Central memory CD8-positive, alpha-beta T cell (primary cell): ENCODE results near the gene EDARADD.

Experiments used
- ATAC-seq: fragments of 150-1000 bp; cut with Tn5 transposase; replicated peaks from 2 replicates; pipeline ENCODE4 v1.10.0; 2022; ENCODE audit warnings: mild to moderate bottlenecking, moderate FRiP score, moderate number of reproducible peaks; ENCODE audit not compliant: poor library complexity, severe bottlenecking; ENCODE audit errors: extremely low read depth
- DNase-seq, 2 donors: peaks; one replicate each; pipeline ENCODE4 v3.0.0; 2021; ENCODE audit warnings: low spot score in 2 of 2
- H3K27ac Mint-ChIP-seq: one replicate; pipeline ENCODE4 v1.8.0; 2022; ENCODE audit warnings: low read depth, mild to moderate bottlenecking, moderate library complexity, mixed read lengths
- H3K27me3 Mint-ChIP-seq: one replicate; pipeline ENCODE4 v1.8.0; 2022; ENCODE audit warnings: mixed read lengths
- H3K36me3 Mint-ChIP-seq: one replicate; pipeline ENCODE4 v1.8.0; 2022; ENCODE audit warnings: mild to moderate bottlenecking, moderate library complexity, mixed read lengths; ENCODE audit not compliant: insufficient read depth
- H3K4me1 Mint-ChIP-seq: one replicate; pipeline ENCODE4 v1.8.0; 2022; ENCODE audit warnings: mixed read lengths
- H3K4me3 Mint-ChIP-seq: one replicate; pipeline ENCODE4 v1.8.0; 2022; ENCODE audit warnings: mild to moderate bottlenecking, moderate library complexity, mixed read lengths
- H3K9me3 Mint-ChIP-seq: one replicate; pipeline ENCODE4 v1.8.0; 2022; ENCODE audit warnings: mixed read lengths

The EDARADD gene

DNA sequence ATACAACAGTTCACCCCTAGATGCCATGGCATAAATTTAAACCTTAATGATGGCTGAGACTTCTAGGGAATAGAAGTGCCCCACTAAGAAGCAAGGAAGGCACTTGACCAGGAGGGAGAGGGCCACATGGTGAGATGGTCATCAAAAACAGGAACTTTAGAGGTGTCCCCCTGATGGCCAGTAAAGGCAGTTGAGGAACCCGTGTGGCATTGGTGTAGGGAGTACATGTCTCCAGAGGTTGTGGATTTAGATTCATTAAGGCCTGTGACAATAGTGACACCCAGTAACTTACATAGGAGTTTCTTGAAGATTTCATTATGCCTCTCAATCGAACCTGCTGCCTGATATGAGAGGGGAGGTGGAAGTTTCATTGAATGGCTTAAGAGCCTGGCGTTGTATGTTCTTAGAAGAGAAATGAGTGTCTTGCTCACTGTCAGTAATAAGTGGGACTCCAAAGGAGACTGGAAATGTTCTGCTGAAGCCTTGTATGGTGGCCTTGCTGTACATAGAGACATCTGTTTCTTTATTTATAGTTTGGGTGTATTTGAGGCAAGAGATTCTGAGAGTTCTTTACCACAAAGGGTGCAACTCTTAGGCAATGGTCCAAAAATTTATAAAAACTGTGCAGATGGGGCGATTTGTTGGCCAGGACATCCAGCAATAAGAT, 27.9 kb downstream of the EDARADD start:
- no peak overlapping the region for H3K27ac Mint-ChIP-seq
- no peaks in the 10 kb centered on the region for H3K27me3 Mint-ChIP-seq
- H3K4me3 Mint-ChIP-seq: no peak overlapping the region
- H3K4me1 Mint-ChIP-seq: peaks cover 16% of the 10 kb centered on the region
- no peaks in the 10 kb centered on the region for H3K9me3 Mint-ChIP-seq
- H3K36me3 Mint-ChIP-seq: peaks cover 2% of the 10 kb centered on the region
- ATAC-seq: no peak
- no peak for DNase-seq

DNA sequence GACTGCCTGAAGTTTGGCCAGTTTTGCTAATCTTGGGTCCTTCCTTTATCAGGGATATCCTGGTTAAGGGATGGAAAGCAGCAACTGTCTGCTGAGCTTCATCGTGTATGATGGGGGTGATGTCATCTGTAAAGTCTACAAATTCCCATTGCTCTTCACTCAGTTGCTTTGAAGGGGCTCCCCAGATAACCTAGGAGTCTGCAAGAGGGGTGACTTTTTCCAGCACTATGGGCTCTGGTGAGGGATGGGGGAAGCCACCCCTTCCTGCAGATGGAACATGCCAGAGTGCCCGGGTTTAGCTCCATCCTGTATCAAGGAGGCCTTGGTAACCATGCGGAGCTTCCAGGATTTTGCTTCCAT, 28.4 kb downstream of the EDARADD start:
- DNase-seq (no peak), ATAC-seq (no peak)
- H3K36me3 Mint-ChIP-seq: peaks cover 2% of the 10 kb centered on the region
- no peaks in the 10 kb centered on the region for H3K27me3 Mint-ChIP-seq
- H3K9me3 Mint-ChIP-seq: no peaks in the 10 kb centered on the region
- H3K27ac Mint-ChIP-seq: no peak overlapping the region
- peaks cover 16% of the 10 kb centered on the region for H3K4me1 Mint-ChIP-seq
- H3K4me3 Mint-ChIP-seq: no peak overlapping the region

DNA sequence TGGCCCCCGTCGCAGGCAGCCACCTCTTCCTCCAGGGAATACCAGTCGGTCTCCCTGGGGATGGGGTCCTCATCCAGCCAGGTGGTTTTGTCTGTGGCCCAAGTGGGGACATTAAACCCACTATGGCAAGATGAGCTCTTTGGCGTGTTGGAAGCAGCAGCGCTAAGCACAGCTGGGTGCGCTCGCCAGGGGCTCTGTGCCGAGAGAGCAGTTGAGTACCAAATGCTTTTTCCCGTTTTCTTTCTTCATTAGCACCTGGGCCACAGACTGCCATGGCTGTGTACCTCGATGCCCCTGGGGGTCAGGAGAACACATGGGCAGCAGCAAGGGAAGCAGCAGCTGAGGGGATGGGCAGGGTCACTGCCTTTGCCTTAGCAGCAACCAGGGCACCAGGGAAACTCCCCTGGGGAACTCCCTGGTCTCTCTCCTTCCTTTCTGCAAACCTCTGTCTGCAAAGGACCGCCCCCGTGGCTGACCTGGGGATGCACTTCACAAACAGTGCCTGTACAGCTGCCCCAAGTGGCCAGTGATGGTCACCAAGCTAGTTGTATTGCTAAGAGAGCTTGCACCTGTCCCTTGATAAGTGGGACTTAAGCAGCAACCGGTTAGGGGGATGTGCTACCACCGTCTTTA, 31.1 kb downstream of the EDARADD start:
- ATAC-seq: no peak
- Mint-ChIP-seq H3K36me3 (peaks cover 6% of the 10 kb centered on the region), H3K27ac (no peak overlapping the region), H3K27me3 (no peaks in the 10 kb centered on the region), H3K9me3 (no peaks in the 10 kb centered on the region), H3K4me1 (peaks cover 16% of the 10 kb centered on the region), H3K4me3 (no peak overlapping the region)
- DNase-seq: no peak

DNA sequence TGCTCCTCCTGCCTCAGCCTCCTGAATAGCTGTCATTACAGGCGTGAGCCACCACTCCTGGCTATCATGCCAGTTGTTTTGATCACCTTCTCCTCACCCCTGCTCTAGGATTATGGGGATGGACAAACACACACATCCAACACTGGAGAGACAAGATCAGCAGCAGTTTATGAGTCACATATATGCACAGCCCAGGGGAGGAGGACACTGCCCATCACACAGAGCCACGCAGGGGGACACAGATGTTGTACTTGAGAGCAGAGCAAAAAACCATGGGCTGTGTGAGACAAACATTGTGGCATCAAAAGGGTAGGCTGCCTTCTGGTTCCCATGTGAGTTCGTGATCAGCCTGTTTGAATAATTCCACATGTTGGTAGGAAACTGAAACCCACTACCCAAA, 32.1 kb downstream of the EDARADD start:
- Mint-ChIP-seq H3K4me1 (peaks cover 6% of the 10 kb centered on the region), H3K36me3 (peaks cover 8% of the 10 kb centered on the region), H3K9me3 (no peaks in the 10 kb centered on the region), H3K4me3 (no peak overlapping the region), H3K27ac (no peak overlapping the region), H3K27me3 (no peaks in the 10 kb centered on the region)
- no peak for DNase-seq
- ATAC-seq: no peak

DNA sequence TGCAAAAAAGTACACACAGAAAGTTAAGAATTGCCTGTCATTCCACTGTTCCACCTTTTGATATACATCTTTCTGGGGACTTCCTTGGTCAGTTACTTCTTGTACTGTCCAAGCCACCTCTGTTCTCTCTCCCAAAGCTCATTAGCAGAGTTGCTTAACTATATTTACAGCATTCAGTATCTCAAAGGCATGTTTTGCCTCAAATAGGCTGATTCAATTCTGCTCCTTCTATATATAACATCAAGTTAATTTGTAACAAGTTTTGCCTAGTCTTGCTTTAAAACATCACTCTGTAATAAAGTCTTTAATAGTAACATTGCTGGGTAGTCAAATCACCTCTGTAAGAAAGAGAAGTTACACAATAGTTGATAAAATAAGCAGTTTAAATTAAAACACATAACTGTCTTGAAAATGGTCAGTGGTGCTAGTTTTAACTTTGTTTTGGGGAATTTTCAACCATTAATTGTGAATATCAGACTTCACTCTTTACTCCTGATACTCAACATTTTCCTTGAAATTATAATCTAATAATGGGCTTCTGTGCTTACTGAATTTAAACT, 35.7 kb downstream of the EDARADD start:
- ATAC-seq (no peak), DNase-seq (no peak)
- Mint-ChIP-seq H3K27me3 (no peaks in the 10 kb centered on the region), H3K27ac (no peak overlapping the region), H3K4me3 (no peak overlapping the region), H3K36me3 (peaks cover 11% of the 10 kb centered on the region), H3K4me1 (no peaks in the 10 kb centered on the region), H3K9me3 (no peaks in the 10 kb centered on the region)

DNA sequence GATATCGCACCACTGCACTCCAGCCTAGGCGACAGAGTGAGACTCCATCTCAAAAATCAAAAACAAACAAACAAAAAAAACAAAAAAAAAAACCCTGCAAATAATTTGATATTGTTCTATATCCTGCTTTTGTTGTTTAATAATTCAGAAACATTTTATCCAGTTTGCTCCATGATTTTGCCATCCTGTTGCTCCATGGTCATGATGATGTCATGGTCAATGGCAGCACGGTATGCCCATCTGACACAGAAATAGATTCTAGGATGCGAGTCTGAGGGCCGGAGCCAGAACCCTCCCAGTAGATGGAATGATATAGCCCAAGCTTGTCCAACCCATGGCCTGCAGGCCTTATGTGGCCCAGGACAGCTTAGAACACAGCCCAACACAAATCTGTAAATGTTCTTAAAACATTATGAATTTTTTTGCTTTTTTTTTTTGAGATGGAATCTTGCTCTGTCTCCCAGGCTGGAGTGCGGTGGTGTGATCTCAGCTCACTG, 39.8 kb downstream of the EDARADD start:
- no peaks in the 10 kb centered on the region for H3K9me3 Mint-ChIP-seq
- DNase-seq (no peak), ATAC-seq (no peak)
- peaks cover 15% of the 10 kb centered on the region for H3K36me3 Mint-ChIP-seq
- no peaks in the 10 kb centered on the region for H3K27me3 Mint-ChIP-seq
- no peak overlapping the region for H3K4me3 Mint-ChIP-seq
- no peaks in the 10 kb centered on the region for H3K4me1 Mint-ChIP-seq
- no peak overlapping the region for H3K27ac Mint-ChIP-seq

DNA sequence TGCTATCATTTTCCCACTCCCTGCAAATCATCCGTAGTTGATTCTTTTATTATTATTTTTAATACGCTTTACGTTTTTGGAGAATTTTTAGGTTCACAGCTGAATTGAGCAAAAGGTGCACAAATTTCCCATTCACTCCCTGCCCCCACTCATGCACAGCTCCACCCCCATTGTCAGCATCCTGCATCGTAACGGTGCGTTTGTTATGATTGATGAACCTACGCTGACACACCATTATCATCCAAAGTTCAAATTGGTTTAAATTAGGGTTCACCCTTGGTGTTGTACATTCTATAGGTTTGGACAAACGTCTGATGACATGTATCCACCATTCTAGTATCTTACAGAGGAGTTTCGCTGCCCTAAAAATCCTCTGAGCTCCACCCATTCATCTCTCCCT, 44.5 kb downstream of the EDARADD start:
- ATAC-seq: no peak
- Mint-ChIP-seq H3K36me3 (peaks cover 5% of the 10 kb centered on the region), H3K9me3 (no peaks in the 10 kb centered on the region)

DNA sequence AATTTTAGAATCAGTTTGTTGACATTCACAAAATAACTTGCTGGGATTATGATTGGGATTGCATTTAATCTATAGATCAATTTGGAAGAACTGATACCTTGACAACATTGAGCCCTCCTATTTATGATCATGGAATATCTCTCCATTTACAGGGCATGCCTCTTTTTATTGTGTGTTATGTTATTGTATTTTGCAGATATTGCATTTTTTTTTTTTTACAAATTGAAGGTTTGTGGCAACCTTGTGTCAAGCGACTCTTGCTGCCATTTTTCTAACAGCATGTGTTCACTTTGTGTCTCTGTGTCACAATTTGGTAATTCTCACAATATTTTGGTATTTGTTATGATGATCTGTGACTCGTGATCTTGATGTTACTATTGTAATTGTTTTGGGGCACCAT, 46.3 kb downstream of the EDARADD start:
- H3K36me3 Mint-ChIP-seq: peaks cover 5% of the 10 kb centered on the region

More for the DNA sequence above, 44.5 kb downstream of the EDARADD start:
- Mint-ChIP-seq H3K4me1 (no peaks in the 10 kb centered on the region), H3K27ac (no peak overlapping the region), H3K27me3 (no peaks in the 10 kb centered on the region), H3K4me3 (no peak overlapping the region)
- DNase-seq: no peak

DNA sequence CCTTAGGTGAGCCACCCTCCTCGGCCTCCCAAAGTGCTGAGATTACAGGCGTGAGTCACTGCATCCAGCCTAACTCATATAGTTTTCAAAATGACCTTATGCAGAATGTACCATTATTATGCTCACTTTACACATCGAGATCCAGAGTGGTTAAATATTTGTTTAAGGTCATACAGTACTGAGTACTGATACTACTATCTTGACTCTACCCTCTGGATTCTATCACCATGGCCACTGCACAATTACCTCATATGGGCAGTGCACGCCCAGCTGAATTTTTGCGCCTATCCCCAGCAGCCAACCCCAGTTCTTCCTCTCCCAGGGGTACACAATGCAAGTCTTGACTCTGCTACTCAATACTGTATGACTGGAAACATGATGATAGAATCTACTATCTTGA, 56.7 kb downstream of the EDARADD start:
- peaks cover 2% of the 10 kb centered on the region for H3K36me3 Mint-ChIP-seq
- ATAC-seq: no peak
- H3K4me1 Mint-ChIP-seq: peaks cover 10% of the 10 kb centered on the region
- no peak overlapping the region for H3K4me3 Mint-ChIP-seq
- no peaks in the 10 kb centered on the region for H3K9me3 Mint-ChIP-seq
- no peak for DNase-seq
- H3K27ac Mint-ChIP-seq: no peak overlapping the region
- no peaks in the 10 kb centered on the region for H3K27me3 Mint-ChIP-seq

More for the DNA sequence above, 46.3 kb downstream of the EDARADD start:
- ATAC-seq: no peak
- Mint-ChIP-seq H3K9me3 (no peaks in the 10 kb centered on the region), H3K4me1 (no peaks in the 10 kb centered on the region), H3K27ac (no peak overlapping the region), H3K27me3 (no peaks in the 10 kb centered on the region), H3K4me3 (no peak overlapping the region)
- DNase-seq: no peak

DNA sequence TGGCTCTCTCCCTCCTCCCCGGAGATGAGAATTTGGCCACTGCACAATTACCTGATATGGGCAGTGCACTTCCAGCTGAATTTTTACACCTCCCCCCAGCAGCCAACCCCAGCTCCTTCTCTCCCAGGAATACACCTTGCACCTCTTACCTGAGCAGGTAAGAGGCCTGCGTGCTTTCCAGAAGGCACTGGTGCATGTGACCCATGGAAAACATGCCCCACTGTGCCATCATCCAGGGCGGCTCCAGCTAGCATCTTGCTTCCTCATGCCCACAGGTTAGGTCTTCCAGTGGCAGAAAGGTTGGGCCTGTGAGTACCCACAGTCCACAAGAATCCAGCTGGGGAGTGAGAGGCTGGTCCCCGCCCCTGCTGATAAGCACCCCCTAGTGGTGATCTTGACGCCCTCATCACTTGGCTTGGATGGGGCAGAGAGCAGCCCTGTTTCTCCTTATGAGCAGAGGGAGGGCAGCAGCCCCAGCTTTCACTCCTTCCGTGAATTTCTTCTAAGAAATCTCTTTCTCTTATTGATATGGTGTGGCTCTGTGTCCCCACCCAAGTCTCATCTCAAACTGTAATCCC, 57.8 kb downstream of the EDARADD start:
- H3K36me3 Mint-ChIP-seq: peaks cover 2% of the 10 kb centered on the region
- peaks cover 10% of the 10 kb centered on the region for H3K4me1 Mint-ChIP-seq
- H3K4me3 Mint-ChIP-seq: no peak overlapping the region
- no peaks in the 10 kb centered on the region for H3K27me3 Mint-ChIP-seq
- peak; percentile 52 for ATAC-seq
- H3K9me3 Mint-ChIP-seq: no peaks in the 10 kb centered on the region
- DNase-seq: peak; percentile 33 to 46
- H3K27ac Mint-ChIP-seq: peak overlapping the region; percentile 39

DNA sequence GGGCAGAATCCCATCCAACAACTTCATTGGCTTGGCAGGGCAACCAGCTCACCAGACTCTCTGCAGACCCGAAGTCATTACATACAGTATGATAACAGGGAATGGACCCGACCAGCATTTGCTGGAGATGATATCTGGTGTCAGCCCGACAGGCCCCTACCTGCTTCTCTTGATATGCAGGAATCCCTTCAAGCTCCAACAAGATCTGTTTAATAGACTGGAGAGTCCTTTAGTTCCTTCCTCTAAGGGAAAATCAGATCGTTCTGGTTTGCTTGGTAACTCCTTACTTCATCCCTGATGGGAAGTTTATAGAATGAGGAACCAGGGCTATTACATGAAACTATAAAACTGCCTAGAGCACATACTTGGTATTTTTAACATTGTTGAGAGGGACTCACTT, 61.2 kb downstream of the EDARADD start:
- H3K4me3 Mint-ChIP-seq: no peak overlapping the region
- H3K9me3 Mint-ChIP-seq: no peaks in the 10 kb centered on the region
- H3K36me3 Mint-ChIP-seq: peaks cover 5% of the 10 kb centered on the region
- peaks cover 16% of the 10 kb centered on the region for H3K4me1 Mint-ChIP-seq
- no peaks in the 10 kb centered on the region for H3K27me3 Mint-ChIP-seq
- ATAC-seq (no peak), DNase-seq (no peak)
- no peak overlapping the region for H3K27ac Mint-ChIP-seq

DNA sequence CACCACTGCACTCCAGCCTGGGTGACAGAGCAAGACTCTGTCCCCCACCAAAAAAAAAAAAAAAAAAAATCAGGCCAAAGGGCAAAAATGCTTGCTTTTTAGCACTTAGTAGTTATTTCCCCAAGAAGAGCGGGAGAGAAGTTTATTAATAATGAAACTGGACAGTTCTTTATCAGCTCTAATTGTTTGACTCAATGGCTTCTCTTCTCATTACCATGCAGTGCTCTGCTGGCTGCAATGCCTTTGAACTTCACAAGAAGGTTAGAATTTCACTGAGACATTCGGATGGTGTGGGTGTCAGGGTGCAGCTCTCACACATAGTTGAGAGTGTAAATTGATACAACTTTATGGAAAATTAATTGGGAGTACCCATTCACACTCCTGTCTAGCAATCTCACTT, 63.7 kb downstream of the EDARADD start:
- Mint-ChIP-seq H3K36me3 (peaks cover 4% of the 10 kb centered on the region), H3K27me3 (no peaks in the 10 kb centered on the region), H3K4me1 (peaks cover 5% of the 10 kb centered on the region), H3K9me3 (no peaks in the 10 kb centered on the region), H3K4me3 (no peak overlapping the region), H3K27ac (no peak overlapping the region)
- DNase-seq (no peak), ATAC-seq (no peak)

DNA sequence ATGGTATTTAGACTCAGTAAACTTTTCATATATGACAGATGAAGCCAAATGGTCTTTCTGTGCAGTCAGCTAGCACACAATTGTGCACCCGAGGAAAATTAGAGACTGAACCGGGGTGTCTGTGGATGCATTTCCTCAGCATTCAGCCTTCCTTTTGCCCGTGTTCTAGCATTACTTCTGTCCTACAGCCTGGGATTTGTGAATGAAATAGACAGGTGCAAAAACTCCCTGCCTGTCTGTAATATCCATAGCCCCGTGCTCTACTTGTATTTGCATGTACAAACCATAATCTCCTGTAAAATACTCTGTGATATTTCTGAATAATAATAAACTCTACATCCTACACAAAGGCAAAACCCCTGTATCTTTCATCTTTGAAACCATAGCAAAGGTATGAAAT, 64.9 kb downstream of the EDARADD start:
- Mint-ChIP-seq H3K4me3 (no peak overlapping the region), H3K27ac (no peak overlapping the region), H3K4me1 (peaks cover 5% of the 10 kb centered on the region), H3K36me3 (peaks cover 6% of the 10 kb centered on the region), H3K27me3 (no peaks in the 10 kb centered on the region), H3K9me3 (no peaks in the 10 kb centered on the region)
- ATAC-seq (no peak), DNase-seq (no peak)
